HG03439 (cell line): ENCODE measurements around the gene CEP170B.
"Not testable (repeated sequence)": the region's sequence is repeated elsewhere in the genome, so short reads cannot be mapped to it uniquely, and the experiment has no call there.

ENCODE experiments used
- ATAC-seq: cut with Tn5 transposase; IDR thresholded peaks from one replicate; pipeline ENCODE4 v1.9.1; 2021; ENCODE audit warnings: mild to moderate bottlenecking, moderate library complexity; ENCODE audit not compliant: unreplicated experiment

Gene CEP170B

GRCh38 chr14:104888489-104889374 is 23.7 kb downstream of the CEP170B start:
- no peak for ATAC-seq

DNA sequence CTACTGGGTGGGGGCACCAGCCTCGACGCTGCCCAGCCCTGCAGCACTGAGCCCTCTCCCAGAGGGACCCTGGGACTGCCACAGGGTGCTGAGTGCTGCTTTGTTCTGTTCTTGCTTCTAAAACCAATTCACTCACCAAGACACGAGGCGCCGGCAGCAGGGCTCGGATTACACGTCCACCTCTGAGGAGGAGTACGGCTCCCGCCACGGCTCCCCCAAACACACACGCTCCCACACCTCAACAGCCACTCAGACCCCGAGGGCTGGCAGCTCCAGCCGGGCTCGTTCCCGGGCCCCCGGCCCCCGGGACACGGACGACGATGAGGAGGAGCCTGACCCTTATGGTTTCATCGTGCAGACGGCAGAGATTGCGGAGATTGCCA is 24.3 kb downstream of the CEP170B start:
- ATAC-seq = no peak

- not testable (repeated sequence) for ATAC-seq
These were observed 25.2 kb downstream of the CEP170B start for GRCh38 chr14:104890292-104890691.

GRCh38 chr14:104891121-104891551 is 26.1 kb downstream of the CEP170B start:
- no peak for ATAC-seq

DNA sequence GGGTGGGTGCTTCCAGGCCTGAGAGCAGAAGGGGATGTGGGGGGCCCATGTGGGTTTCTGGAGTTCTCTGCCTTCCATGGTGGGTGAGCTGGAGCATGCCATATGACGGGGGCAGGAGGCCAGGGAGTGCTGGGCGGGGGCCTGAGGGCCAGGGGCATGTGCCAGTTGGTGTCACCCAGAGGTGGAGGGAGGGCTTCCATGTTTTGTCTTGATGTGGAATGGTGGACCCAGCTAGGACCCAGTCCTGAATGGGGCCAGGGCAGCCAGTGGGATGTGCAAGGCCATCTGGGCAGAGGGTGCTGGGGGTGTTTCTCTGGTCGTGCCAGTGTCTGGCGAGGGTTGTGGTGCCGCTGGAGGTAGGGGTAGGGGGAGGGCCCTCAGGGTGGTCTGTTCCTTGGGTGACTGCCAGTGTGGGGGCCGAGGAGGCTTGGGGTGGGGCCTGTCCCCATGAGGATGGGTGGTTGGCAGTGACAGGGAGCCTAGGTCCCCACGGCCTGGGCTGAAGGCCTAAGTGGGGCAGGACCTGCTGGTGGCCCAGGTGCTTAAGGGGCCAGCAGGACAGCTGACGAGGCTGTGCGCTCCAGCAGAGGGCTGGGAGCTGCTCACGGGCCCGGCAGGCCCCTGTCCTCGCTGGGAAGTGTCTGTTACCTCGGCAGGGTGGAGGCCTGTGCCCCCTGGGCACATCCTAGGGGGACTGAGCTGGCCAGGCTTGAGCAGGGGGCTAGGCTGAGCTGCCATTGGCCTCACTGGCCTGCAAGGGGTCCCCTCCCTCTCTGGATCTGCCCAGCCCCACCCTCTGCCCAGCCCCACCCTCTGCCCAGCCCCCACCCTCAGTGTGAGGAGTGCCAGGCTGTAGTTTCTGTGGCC is 26.8 kb downstream of the CEP170B start:
- ATAC-seq = no peak

DNA sequence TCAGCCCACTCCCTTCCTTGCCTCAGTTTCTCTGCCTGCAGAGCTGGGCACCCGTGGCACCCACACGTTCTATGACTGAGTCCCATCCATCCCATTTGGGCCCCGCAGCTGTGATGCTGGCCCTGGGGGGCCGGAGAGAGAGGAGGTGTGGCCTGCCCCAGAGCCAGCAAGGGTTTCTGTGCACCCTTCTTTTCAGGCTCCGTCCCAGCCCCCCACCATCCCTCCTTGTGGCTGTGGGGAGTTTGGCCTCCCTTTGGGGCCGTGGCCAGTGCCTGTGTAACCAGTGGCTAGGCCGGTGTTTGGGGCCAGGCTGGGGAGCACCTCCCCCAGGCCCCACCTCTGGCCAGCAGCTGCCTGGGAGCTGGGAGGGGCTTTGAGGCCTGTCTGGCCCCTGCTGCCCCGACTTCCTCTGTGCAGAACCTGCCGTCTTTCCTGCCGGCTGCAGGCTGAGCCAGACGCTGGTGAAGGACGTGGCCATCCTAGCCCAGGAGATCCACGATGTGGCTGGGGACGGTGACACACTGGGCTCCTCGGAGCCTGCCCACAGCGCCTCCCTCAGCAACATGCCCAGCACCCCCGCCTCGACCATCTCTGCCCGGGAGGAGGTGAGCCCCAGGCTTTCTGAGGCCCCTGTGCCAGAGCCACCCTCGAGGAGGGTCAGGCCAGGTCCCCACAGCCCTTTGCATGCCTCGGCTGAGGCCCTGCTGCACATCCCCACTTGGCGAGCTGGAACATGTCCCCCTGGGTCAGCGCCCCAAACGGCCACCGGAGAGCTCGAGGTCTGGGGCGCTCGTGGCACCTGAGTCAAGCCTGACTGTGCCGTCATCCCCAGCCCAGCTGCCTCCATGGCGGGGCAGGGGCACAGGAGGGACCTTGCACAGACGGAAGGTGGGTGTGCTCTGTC is 27.7 kb downstream of the CEP170B start:
- no peak for ATAC-seq

- ATAC-seq = no peak
These were observed 28.6 kb downstream of the CEP170B start for GRCh38 chr14:104893435-104894207.

- no peak for ATAC-seq
These were observed 29.5 kb downstream of the CEP170B start for GRCh38 chr14:104894331-104895206.

DNA sequence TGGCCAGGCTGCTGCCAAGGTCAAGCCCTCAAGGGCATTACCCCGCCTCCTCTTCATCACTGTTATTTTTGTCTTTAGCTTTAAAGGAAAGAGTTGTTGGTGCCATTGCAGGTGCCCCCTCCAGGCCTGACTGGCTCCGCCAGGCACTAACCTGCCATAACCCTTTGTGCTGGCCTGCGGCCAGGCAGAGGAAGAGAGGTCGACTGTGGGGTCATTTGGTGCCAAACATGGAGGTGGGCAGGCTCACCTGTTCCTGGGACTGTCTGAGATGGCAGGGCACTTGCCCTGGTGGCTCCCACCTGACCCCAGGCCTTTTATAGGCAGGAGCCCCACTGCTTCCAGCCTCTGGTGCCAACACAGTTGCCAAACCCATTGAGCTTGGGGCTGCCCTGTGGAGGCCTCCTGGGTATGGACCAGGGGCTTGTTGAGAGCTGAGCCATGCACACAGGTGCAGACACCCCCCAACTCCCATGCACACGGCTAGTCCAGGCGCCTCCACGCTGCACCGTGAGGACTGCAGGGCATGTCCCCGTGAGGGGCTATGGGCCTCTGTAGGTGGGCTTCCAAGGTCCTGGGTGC is 30.2 kb downstream of the CEP170B start:
- ATAC-seq = no peak

DNA sequence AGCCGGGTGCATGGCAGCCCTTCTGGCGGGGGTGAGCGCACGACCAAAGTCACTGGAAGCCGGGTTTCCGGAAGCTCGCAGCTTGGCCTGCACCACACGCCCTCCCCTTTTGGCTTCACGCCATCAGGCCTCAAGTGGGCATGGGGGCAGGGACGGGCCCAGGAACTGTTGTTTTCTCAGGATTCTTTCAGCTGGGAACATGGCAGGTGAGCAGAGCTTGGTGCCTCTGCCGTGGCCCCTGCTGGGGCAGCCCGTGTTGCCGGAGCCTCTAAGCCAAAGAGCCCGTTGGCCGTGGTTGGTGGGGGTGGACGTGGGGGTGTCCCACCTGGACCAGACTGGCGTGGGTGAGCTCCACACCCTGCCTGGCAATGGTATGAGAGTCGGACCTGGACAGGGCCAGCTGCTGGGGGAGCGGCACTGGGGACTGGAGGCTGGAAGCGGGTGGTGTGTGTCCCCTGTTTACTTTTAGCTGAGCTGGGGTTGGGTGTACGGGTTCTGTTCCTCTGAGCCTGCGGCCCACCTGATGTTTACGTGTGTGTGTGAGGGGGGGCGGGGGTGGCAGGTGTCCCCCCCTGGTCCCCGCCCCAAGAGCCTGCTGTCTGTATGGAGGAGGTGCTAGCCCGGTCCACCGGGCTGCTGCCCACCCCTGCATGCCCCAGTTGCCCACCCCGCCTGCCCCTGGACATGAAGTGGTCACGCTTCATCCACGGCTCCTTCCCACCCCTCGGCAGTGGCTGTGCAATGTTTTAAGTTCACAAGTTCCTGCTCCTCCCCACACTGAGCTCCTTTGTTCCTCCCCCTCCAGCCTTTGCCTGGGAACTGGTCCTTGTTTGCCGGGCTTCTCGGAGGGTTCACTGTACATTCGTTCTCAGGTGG is 31.0 kb downstream of the CEP170B start:
- ATAC-seq = no peak

GRCh38 chr14:104897330-104898194 is 32.5 kb downstream of the CEP170B start:
- no peak for ATAC-seq

GRCh38 chr14:104898195-104898558 is 33.1 kb downstream of the CEP170B start:
- no peak for ATAC-seq

GRCh38 chr14:104898870-104899510 is 33.9 kb downstream of the CEP170B start:
- ATAC-seq = no peak

DNA sequence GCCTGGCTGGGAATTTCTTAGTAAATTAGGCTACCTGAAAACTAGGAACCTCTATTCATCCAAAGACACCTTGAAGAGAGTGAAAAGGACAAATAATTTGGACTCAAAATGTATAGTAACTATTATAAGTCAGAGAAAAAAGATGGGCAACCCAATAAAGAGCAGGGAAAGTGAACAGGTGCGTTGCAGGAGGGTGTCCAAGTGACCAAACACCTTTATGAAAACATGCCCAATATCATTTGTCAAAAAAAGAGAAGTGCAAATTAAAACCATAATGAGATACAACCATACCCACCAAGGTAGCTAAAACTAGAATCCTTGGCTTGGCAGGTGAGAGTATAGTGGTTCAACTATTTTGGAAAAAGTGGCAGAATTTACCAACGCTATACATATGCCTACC is 34.7 kb downstream of the CEP170B start:
- ATAC-seq = no peak

DNA sequence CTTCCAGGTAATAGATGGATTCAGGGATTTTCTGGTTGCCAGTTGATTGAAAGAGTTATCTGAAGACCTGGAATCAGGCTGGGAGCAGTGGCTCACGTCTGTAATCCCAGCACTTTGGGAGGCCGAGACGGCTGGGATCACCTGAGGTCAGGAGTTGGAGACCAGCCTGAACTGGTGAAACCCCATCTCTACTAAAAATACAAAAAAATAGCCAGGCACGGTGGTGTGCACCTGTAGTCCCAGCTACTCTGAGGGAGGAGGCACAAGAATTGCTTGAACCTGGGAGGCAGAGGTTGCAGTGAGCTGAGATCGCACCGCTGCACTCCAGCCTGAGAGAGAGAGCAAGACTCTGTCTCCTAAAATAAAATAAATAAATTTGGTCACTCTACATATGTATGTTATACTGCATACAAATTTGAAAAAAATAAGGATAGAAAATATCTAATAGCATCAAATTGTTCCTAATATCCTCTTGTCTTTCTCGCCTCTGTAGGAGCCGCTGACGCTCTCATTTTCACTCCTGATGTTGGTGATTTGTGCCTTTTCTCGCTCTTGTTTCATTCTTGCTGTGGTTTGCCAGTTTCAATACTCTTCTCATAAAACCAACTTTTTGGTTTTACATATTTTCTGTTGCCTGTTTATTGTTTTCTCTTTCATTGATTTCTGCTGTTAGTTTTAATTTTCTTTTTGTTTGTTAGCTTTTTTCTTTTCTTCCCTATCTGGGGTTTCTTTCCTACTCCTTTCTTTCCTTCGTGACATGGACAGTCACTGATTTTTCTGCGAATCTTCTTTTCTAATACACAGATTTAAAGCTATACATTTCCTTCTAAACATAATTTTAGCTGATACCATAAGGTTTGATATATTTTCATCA is 35.8 kb downstream of the CEP170B start:
- ATAC-seq = no peak
